GM19463 (cell line): ENCODE measurements around the gene ANKRD53.
A peak's percentile ranks its signal among the peaks of the same experiment; 100 is the strongest.
"Not testable (repeated sequence)": the region's sequence is repeated elsewhere in the genome, so short reads cannot be mapped to it uniquely, and the experiment has no call there.

Experiments used
- ATAC-seq: cut with Tn5 transposase; IDR thresholded peaks from one replicate; pipeline ENCODE4 v1.9.1; 2021; ENCODE audit warnings: mild to moderate bottlenecking, moderate library complexity; ENCODE audit not compliant: unreplicated experiment

The ANKRD53 gene

DNA sequence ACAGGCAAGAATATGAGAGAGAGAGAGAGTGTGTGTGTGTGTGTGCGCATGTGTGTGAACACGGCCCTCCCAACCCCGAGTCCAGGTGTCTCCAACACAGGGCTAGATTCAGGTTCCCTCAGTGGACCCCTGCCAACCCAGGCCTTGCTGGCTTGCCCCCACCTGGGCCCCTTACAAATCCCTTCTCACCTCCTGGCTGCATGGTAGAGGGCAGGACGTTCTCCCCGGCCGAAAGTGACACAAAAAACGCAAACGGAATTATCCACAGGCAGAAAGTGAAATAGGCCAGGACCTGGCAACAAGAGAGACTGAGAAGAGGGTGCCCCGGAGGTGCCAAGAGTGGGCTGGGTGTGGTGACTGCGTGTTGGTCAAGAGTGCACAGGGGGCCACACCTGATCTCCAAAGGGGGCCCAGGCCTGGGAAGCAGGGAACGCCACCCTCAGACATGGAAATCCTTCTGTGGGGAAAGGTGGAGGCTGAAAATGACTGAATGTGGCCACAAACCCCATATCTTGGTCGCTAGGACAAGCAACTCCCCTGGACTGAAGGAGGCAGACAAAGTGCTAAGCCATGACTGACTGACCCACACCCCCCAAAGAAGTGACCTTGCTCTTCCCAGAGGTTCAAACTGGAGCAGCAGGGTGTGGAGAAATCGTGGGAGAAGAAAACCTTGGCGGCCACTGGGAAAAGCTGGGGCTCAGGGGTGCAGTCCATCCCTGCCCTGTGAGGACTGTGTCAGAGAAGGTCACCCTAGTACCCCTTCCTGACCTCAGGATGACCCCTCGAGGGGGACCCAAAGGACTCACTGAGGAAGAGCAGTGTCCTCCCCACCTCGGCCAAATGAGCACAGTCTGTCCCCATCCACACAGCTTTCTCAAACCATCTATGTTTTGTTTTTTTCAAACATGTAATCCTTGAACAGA lies 10.6 kb downstream of the ANKRD53 start:
- ATAC-seq = no peak

DNA sequence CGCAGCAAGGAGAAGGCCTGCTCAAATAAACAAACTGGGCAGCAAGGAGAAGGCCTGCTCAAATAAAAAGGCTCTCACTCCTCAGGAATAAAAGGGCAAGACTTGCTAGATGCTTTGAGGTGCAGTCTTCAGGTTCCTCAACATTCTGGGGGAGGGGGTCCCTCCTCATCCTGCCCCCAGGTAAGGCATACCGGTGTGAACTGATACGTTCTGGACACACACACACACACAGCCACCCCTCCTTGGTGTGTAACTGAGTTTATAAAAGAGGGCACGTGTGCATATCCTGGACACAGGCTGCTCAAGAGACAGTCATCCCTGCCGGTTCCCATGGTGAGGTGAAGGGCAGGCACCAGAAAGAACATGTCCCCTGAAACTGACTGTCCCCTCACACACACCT lies 11.8 kb downstream of the ANKRD53 start:
- no peak for ATAC-seq

DNA sequence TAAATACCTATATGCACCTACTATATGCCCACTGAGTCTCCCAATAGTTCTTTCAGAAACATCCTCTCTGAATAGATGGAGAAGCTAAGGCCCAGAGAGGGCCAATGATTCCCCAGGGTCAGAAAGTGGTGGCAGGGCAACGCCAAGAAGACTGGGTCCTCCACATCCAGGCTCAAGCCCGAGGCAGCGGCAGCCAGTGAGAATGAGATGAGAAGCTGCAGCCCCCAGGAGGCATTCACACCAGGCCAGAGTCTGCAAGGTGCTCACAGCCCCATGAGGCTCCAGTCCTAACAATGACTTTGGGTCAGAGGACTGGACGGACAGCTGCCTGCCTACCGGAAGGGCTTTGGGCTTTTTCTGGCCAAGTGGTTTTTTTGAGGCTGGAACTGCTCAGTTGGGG lies 12.7 kb downstream of the ANKRD53 start:
- ATAC-seq = no peak

DNA sequence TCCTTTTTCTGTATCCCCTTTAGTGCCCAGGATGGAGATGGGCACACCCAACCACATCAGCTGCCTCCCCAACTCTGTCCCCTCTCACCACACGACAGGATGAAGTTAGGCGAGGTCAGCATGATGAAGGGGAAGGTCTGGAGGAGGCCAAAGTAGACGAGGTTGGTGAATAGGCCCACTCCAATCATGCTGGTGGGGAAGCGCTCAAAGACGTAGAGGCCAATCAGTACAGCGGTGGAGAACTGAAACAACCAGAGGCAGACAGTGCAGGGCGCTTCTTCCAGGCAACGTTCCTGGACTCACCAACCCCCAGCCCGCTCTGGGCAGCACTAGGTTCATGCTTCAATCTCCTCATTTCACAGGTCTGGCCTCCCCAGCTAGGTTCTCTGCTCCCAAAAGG lies 13.3 kb downstream of the ANKRD53 start:
- no peak for ATAC-seq

DNA sequence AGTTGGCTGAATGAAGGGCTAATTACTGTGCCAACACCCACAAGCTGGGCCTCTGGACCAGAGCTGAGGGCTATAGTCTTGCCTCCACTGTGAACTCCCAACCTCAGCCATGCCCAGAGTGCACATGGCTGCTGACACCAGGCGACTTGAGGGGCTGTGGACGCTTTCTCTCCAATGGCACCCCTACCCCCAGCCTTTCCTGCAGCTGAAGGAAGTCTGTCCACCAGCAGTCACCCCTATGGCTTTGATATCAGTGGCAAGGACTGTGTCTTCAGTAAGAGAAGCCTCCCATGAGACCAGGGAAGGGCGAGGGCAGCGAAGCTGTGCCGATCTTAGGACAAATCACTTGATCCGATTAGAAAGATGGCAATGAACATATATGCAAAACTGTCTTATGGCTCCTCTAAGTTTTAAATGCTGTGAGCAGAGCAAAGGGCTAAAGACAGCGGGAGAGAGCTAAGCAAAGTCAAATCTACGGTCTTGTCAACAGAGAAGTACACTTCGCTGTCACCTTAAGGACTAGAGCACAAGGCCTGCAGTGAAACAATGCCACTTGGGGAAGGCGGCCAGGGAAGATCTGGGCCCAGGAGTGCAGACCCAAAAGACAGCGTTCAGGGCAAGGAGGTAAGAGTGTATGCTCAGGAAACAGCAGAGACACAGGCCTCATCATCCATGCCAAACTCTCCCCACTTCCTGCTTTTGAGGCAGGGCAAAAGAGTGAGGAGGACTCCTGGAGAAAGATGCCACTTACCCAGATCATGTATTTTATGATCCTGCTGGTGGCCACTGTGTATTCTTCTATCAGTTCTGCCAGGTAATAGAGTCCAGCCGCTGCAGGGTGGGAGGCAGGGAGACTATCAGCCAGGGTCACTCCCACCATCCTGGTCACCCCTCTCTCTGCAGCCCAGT lies 14.8 kb downstream of the ANKRD53 start:
- no peak for ATAC-seq

DNA sequence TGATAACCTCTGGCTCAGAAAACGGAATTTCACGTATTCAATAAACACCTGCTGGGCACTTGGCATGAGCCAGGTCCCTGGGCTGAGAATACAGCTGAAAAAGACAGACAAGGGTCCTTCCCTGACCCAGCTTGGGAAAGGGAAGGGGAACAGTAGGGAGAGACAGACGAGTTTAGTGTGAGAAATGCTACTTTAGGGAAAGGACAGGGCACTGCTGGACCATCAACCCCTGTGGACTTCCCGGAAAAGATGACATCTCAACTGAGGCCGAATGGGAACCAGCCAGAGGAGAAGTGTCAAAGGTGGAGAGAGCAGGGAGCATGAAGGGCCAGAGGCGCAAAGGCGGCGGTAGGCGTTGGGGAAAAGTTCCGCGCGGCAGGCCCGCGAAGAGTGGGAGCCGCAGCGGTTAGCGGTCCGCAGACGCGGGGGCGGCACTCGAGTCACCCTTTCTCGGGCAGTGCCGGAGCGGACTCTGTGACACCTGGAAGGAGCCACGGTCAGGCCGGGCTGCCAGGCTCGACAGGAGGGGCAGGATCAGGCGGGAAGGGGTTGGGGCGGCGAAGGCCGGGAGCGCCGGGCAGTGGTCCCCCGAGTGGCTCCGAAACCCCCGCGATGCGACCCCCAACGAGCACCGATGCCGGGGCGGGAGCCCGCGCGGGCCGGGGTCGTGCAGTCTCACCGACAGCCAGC lies 15.7 kb downstream of the ANKRD53 start:
- ATAC-seq = peak; percentile 19

DNA sequence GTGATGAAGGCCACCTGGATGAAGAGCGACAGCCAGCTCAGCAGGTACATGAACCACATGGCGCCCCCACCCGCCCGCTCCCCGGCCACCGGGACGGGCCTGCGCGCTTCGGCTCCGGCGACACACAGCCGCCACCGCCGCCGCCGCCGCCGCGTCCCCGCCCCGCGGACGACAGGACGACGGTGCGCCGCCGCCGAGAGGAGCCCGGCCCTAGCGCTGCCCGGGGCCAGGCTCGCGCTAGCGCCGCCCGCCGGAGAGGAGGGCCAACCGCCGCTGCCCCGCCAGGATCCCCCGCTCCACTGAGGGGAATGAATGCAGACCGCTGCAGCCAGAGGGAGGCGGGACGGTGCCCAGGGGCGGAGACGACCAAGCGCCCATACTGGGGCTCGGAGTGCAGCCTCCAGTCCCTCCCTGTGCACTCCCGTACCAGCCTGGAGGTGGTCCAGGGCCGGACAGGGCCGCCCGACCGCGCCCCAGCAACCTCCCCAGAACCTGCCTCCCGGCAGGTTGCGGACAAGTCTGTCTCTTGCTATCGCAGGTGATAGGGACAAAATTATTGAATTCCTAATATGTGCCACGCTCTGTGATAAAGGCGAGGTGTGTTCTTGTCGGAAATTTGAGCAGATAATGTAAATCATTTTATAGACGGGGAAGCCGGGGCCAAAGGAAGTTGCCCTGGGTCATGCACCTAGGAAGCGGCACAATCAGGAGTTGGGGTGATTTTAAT lies 16.4 kb downstream of the ANKRD53 start, which contains the start of gene TEX261:
TEX261 (minus strand) TSS at position 175 of the 727 bp plus-strand sequence; CDS start at position 59, 116 bp downstream.
- ATAC-seq = peak; percentile 97

DNA sequence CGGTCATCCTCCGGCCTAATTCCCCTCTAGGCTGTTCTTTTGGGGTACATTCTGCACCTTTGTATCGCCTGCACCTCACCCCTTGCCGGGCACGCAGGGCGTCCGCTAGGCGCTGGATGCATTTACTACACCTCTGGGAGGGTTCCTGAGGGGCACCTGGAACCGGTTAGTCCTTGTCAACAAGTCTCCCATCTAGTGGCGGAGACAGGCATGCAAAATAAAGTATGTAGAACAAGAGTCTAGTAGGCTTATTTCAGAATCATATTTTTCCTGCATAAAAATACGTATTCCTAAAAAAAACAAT lies 16.9 kb downstream of the ANKRD53 start:
- peak; percentile 28 for ATAC-seq

DNA sequence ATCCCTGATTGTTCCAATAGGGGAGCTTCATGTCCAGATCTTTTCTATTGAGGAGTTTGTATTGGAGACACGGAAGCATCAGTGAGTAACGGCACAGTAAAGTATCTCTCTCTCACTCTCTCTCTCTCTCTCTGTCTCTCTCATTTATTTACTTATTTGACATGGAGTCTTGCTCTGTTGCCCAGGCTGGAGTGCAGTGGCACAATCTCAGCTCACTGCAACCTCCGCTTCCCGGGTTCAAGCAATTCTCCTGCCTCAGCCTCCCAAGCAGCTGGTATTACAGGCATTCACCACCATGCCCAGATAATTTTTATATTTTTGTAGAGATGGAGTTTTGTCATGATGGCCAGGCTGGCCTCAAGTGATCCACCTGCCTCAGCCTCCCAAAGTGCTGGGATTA lies 20.5 kb downstream of the ANKRD53 start:
- ATAC-seq = not testable (repeated sequence)

DNA sequence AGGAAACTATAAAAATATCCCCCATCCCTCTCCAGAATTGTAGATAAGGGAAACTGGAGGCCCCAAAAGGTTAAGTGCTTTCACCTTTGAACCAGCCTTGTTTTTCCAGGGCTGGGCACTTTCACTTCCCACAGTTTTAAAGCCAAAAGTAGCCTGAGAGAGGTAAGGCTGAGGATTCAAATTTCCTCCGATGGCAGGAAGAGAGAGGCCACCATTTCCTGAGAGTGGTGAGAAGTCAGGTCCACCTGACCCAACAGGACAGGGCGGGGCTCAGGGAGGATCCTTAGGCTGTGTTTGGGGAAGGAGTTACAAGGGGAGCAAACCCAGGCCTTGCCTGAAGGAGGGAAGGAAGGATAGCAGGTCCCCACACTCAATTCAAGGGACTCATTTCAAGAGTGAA lies 20.9 kb downstream of the ANKRD53 start:
- no peak for ATAC-seq

DNA sequence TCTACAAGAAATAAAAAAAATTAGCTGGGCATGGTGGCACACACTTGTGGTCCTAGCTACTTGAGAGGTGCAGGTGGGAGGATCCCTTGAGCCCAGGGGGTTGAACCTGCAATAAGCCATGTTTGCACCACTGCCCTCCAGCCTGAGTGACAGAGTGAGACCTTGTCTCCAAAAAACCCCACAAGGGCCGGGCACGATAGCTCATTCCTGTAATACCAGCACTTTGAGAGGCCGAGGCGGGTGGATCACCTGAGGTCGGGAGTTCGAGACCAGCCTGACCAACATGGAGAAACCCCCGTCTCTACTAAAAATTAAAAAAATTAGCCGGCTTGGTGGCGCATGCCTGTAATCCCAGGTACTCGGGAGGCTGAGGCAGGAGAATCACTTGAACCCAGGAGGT lies 21.5 kb downstream of the ANKRD53 start:
- ATAC-seq = not testable (repeated sequence)

DNA sequence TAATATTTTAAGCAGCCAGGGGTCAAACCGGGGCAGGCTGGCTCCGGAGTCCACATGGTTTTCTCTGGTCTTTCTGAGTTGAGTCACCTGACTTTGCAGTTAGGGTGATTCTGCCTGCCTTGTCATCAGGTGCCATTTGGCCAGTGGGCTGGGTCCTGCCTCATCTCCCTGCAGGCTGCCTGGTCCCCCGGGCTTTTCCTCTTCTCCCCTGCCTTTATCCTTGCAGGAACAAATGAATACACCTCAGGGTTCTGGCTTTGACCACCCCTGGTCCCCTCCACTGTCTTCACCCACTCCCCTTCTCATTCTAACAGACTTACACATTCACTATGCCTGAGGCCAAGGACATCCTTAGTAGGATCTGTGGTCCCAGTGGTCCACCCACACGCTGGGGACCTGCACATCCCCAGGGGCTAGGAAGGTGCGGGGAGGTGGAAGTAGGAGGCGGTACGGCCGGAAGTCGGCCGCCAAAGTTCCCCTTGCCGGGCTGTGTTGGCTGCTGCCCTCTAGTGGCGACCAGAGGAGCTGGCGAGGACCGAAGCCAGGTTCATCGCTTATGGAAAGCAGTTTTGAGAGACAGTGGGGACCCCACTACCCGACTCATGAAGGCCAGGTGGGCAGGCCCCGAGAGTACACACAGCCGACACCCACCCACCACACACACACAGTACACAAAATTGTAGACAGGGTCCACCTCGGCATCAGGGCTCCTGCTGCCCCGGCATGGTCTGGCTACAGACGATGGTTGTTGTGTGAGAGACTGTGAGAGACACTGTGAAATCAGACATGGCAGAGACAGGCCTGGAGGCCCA lies 22.6 kb downstream of the ANKRD53 start:
- peak; percentile 93 for ATAC-seq

DNA sequence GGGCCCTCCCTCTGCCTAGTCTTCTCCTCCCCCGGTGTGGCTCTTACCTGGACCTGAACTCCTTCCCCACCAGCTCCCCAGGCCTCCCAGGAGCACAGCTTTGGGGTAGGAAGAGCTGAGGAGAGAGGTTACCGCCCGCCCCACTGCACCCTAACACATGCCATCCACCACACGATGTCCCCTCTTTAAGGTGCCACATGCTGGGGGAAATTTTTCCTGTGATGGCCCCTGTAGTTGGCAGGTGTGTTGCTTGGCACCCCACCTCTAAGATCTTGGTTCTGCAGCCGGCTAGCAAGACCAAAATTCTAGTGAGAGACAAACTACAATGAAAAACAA lies 23.1 kb downstream of the ANKRD53 start:
- no peak for ATAC-seq

DNA sequence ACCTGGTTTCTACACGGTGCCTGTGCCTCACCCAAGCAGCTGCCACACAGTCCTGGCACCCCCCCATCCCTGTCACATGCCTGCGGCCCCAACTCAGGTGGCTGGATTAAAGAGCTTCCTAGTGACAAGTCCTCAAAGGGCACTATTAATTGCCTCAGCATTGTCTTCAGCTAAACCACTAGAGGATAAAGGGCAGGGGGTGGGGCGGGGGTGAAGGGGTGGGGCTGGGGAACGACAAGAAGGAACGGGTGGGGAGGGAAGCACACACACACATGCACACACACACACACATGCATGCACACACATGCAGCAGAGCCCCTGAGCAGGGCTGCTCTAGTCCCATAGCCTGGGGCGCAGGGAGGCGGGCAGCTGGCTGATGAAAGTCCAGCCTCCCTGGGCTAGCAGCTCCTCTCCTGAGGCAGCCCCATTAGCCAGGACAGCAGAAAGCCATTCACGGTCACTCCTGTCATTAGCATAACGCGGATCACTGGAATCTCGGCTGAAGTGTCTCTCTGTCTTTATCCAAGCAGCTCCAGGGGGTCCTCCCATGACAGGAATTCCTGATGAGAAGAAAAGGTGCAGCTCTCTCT lies 23.6 kb downstream of the ANKRD53 start:
- no peak for ATAC-seq

DNA sequence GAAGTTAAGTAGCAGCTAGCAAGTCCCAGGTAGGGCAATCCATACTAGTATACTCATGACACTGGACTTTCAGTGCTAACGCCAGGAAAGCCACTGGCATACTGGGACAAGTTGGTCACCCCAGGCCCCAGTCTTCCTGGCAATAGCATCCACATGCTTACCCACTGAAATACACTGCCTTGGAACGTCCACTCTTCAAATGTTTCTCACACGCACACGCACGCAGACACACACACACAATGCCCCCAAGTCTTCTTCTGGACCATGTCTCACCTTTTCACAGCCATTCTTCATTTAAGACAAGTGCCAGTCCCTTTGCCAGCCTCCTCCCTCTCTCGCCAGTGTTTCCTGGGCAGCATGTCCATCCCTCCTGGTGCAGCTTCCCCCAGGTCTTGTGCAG lies 25.0 kb downstream of the ANKRD53 start:
- ATAC-seq = no peak

DNA sequence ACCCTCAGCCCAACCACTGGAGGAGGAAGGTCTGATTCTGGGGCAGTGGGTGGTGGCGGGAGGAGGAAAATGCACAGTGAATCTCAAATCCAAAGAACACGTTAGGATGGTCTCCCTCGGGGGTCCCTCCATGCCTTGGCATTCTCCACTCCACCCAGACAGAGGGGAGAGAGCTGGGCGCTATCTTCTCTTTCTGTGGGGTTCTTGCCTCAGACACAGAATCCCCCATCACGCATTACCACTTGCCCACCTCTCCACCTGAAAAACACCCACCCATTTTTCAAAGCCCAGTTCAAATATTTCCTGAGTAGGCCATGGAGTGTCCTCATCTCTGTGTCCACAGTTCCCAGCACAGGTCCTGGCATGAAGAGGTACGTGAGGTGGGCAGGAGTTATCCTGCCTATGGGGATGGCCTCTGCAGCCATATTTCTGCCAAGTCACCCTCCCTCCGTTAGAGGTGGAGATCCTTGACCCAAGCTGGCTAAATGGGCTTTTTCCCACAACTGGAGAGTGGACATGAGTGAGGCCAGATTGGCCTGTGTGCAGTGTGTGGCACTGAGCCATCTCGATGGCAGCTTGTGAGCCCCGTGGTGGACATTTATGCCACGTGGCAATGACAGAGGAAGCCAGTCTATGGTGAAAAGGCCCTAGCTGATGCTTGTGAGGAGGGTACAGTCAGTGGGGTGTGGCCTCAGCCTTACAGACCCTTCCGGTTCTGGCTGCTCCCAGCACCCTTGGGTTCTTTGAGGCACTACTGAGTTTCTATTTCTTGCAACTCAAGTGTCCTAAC lies 25.7 kb downstream of the ANKRD53 start:
- no peak for ATAC-seq

DNA sequence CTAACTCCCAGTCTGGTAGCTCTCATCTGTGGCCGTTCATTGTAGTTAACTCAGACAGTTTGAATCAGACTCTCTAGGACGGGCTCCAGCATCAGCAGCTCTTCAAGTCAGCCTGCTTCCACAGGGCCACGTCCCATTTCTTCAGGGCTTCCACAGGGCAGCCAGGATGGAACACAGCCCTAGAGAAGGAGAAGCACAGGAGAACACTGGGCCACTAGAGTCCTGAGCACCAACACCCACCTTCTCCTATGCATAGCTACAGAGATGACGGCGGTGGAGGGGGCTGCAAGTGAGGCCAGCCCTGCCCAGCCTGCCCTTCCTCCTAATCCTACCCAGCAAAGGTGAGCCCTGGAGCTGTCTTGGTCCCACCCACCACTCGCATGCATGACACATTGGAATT lies 26.4 kb downstream of the ANKRD53 start:
- no peak for ATAC-seq

DNA sequence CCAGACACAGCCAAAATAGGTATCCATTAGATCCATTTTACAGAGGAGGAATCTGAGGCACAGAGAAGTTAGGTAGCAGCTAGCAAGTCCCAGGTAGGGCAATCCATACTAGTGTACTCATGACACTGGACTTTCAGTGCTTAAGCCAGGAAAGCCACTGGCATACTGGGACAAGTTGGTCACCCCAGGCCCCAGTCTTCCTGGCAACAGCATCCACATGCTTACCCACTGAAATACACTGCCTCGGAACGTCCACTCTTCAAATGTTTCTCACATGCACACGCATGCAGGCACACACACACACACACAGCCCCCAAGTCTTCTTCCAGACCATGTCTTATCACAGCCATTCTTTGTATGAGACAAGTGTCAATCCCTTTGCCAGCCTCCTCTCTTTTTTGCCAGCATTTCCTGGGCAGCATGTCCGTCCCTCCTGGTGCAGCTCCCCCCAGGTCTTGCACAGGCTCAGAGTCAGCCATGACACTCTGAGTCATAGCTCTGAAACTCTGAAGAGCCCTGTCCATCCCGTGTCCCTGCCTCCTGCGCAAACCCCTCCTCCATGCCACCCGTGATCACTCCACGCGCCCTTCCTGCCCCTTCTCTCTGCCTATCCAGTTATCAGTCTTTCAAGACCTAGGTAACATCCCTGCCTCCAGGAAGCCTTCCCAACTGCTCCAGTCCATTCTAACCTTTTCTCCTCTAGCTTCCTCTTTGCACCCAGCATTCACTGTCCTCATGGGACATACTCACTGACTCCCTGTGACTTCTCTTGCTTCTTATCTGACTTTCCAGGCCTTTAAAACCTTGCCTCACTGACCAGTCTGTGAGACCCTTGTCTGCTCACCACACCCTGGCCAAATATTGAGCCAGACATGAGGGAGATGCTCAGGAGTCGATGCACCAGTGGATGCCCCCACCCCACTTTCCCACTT lies 27.1 kb downstream of the ANKRD53 start:
- no peak for ATAC-seq
